Keratinocyte (primary cell): ENCODE measurements around the gene EPHA10. TPM values are rescaled to one million over a fixed set of nuclear protein-coding genes. Genes with fewer than 3 reads are reported as not detected.

Experiments
- DNase-seq: peaks from one replicate; pipeline ENCODE4 v3.0.0-alpha.2; 2011; ENCODE audit warnings: low read depth, missing footprints, low spot score
- FAIRE-seq: peaks from 2 replicates; lab custom pipeline; 2011; peaks lifted over from hg19 to GRCh38; lab: Jason Lieb, UNC
- H2AFZ ChIP-seq: 2 replicates; pipeline ENCODE4 v1.6.0; 2012; ENCODE audit warnings: low read length, control low read depth, inconsistent platforms; ENCODE audit not compliant: control insufficient read depth
- H3K27ac ChIP-seq: 2 replicates; pipeline ENCODE4 v1.5.1; 2011; ENCODE audit warnings: low read length; ENCODE audit not compliant: control insufficient read depth, insufficient read depth
- H3K27me3 ChIP-seq: 3 replicates; pipeline ENCODE4 v1.6.0; 2011; ENCODE audit warnings: low read length; ENCODE audit not compliant: control insufficient read depth, insufficient read depth; ENCODE audit errors: extremely low read depth
- H3K36me3 ChIP-seq, 2 experiments: 2 replicates in 1 of 2; 3 replicates in 1 of 2; pipeline ENCODE4 v1.5.1; 2011; ENCODE audit warnings: low read length in 2 of 2, mild to moderate bottlenecking in 1 of 2; ENCODE audit not compliant: control insufficient read depth in 2 of 2, insufficient read depth in 2 of 2; ENCODE audit errors: extremely low read depth in 1 of 2
- H3K4me1 ChIP-seq: 3 replicates; pipeline ENCODE4 v1.5.1; 2011; ENCODE audit warnings: low read length; ENCODE audit not compliant: control insufficient read depth, insufficient read depth; ENCODE audit errors: extremely low read depth
- H3K4me2 ChIP-seq: 3 replicates; pipeline ENCODE4 v1.6.0; 2011; ENCODE audit warnings: low read depth, low read length; ENCODE audit not compliant: control insufficient read depth, insufficient read depth; ENCODE audit errors: extremely low read depth
- H3K4me3 ChIP-seq, 3 experiments: fragments of 200-600 bp in 1 of 3; sonication (generic) in 1 of 3; 2 replicates in 2 of 3; 3 replicates in 1 of 3; pipeline ENCODE4 v1.5.1; 2011 to 2016; ENCODE audit warnings: low read length in 3 of 3, mild to moderate bottlenecking in 3 of 3, control low read depth in 2 of 3, inconsistent platforms in 1 of 3, low read depth in 1 of 3, mixed read lengths in 1 of 3, mixed run types in 1 of 3, moderate library complexity in 1 of 3; ENCODE audit not compliant: control insufficient read depth in 2 of 3, insufficient read depth in 2 of 3; ENCODE audit errors: extremely low read depth in 1 of 3
- H3K79me2 ChIP-seq: 2 replicates; pipeline ENCODE4 v1.6.0; 2012; ENCODE audit warnings: low read length; ENCODE audit not compliant: control insufficient read depth, insufficient read depth
- H3K9ac ChIP-seq: 3 replicates; pipeline ENCODE4 v1.6.0; 2011; ENCODE audit warnings: low read length; ENCODE audit not compliant: control insufficient read depth, insufficient read depth; ENCODE audit errors: extremely low read depth
- H3K9me1 ChIP-seq: 3 replicates; pipeline ENCODE4 v1.6.0; 2011; ENCODE audit warnings: low read length; ENCODE audit not compliant: control insufficient read depth, insufficient read depth; ENCODE audit errors: extremely low read depth
- H3K9me3 ChIP-seq: 2 replicates; pipeline ENCODE4 v1.5.1; 2012; ENCODE audit warnings: low read depth, low read length; ENCODE audit not compliant: control insufficient read depth
- H4K20me1 ChIP-seq: 3 replicates; pipeline ENCODE4 v1.6.0; 2011; ENCODE audit warnings: low read length; ENCODE audit not compliant: control insufficient read depth, insufficient read depth; ENCODE audit errors: extremely low read depth
- EZH2 ChIP-seq: IDR thresholded peaks from one replicate; pipeline ENCODE4 v1.6.1; 2012; ENCODE audit warnings: inconsistent platforms, mild to moderate bottlenecking, low read length, moderate library complexity
- dilution Hi-C: fragments of 300-500 bp; cut with MboI; formaldehyde crosslinking; loops from one replicate; pipeline ENCODE4 v1.7.0; 2020; ENCODE audit warnings: low sequenced_read_pairs; ENCODE audit not compliant: extremely low pct_ligation_motif_present
- polyA plus RNA-seq, 5 experiments: library from polyadenylated mRNA; depleted of rRNA in 3 of 5; stranded (reverse) in 3 of 5; stranded (forward) in 1 of 5; unstranded in 1 of 5; fragments of >200 nt; gene quantifications; 1 replicate in 1 of 5; 2 replicates in 3 of 5; 3 replicates in 1 of 5; pipeline versions ENCODE4 v1.2.1 to v1.2.3, GENCODE V29; 2011 to 2012; ENCODE audit warnings: missing spikeins in 2 of 5, low read depth in 1 of 5, low replicate concordance in 1 of 5
- TF ChIP-seq, protein P1 (sequence below), 3 experiments: IDR thresholded peaks in 1 of 3; conservative IDR thresholded peaks in 1 of 3; optimal IDR thresholded peaks in 1 of 3; 2 replicates in 2 of 3; 3 replicates in 1 of 3; pipeline versions ENCODE3 to v1.5.1; 2011; ENCODE audit warnings: low read length in 3 of 3, mild to moderate bottlenecking in 3 of 3, moderate library complexity in 2 of 3, control low read depth in 1 of 3, inconsistent platforms in 1 of 3; ENCODE audit not compliant: insufficient read depth in 2 of 3; ENCODE audit errors: extremely low read depth in 1 of 3

EPHA10 gene
- polyA plus RNA-seq, 1 donor (not counting 4 experiments of a cell fraction or from before 2014, with no cell fraction given) = not detected

DNA sequence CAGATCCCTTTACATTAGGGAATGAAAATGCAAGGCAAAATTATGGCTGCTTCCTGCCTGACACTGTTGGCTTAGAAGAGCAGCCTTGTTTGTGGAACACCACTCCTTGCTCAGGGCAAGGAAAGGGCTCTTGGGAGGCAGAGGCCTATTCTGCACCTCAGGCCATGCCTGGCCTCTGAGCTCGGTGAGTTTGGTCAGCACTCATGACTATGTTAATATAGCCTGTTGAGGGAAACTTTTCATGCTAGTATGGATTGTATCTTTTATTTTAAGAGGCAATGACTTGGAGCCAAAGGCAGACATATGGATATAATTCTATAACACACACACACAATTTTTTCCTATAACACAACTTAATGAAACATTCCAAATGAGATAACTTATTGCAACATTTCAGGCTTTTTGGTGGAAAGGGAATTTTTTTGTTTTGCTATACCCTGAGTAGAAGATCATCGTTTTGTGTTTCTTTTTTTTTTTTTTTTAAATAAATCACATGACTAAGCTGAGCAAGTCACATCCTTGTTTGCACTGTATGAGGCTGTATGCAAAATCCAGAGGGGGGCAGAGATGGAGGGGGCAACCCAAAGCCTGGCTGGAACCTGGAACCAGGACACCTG is 48.7 kb upstream of the EPHA10 start:
- H3K36me3 ChIP-seq = peaks cover 22 to 30% of the 10 kb centered on the region in 2 experiments

DNA sequence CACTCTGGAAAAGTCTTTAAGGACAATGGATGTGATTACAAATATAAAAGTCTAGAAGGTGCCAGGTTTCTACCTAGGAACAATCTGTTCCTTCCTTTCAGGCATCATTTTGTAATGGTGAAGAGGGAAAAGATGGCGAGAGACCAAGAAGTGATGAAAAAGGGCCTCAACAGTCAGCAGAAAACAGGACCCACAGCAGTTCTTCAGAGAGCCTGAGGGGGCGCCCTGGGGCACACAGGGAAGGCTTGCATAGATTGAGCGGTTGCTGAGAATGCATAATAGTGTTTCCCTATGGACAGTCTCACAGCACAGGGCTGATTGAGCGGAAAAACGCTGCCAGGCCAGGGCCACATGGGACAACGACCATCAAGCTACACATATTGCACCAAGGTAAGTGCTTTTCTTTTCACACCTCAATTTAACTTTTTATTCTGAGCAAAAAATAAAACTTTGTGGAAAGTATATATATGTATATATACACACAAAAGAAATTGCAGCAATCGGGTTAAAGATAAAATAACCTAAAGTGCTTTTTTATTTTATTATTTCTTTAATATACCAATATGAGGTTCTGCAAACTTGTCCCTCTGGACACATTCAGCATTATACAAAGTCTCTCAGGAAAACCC is 46.2 kb upstream of the EPHA10 start:
- dilution Hi-C loops = no loop called here
- Histone ChIP-seq H4K20me1 (peaks cover 7% of the 10 kb centered on the region), H3K36me3 (peaks cover 23% of the 10 kb centered on the region in 2 experiments), H3K9ac (no peak overlapping the region), H3K9me1 (peaks cover 6% of the 10 kb centered on the region), H3K9me3 (no peaks in the 10 kb centered on the region), H3K27me3 (no peaks in the 10 kb centered on the region), H2AFZ (no peak overlapping the region), H3K4me1 (peaks cover 15% of the 10 kb centered on the region), H3K79me2 (peaks cover 37% of the 10 kb centered on the region), H3K4me3 (no peak overlapping the region), H3K27ac (no peak overlapping the region), H3K4me2 (no peak overlapping the region)
- FAIRE-seq (peak; percentile 71), DNase-seq (no peak)
- TF ChIP-seq EZH2 = no peak
- TF ChIP-seq, protein P1, sequence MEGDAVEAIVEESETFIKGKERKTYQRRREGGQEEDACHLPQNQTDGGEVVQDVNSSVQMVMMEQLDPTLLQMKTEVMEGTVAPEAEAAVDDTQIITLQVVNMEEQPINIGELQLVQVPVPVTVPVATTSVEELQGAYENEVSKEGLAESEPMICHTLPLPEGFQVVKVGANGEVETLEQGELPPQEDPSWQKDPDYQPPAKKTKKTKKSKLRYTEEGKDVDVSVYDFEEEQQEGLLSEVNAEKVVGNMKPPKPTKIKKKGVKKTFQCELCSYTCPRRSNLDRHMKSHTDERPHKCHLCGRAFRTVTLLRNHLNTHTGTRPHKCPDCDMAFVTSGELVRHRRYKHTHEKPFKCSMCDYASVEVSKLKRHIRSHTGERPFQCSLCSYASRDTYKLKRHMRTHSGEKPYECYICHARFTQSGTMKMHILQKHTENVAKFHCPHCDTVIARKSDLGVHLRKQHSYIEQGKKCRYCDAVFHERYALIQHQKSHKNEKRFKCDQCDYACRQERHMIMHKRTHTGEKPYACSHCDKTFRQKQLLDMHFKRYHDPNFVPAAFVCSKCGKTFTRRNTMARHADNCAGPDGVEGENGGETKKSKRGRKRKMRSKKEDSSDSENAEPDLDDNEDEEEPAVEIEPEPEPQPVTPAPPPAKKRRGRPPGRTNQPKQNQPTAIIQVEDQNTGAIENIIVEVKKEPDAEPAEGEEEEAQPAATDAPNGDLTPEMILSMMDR (optimal IDR thresholded peaks at IDR 0.05 in 1 of 3, IDR thresholded peaks at IDR 0.05 in 1 of 3, conservative IDR thresholded peaks at IDR 0.05 in 1 of 3; ENCODE audit: extremely low read depth in 1 of 3, insufficient read depth in 2 of 3, low read length in 3 of 3) = peak; percentile 73 to 98 (median 73)

More for the DNA sequence above, 48.7 kb upstream of the EPHA10 start:
- Histone ChIP-seq H4K20me1 (no peaks in the 10 kb centered on the region), H3K79me2 (peaks cover 23% of the 10 kb centered on the region), H3K27me3 (no peaks in the 10 kb centered on the region), H2AFZ (no peak overlapping the region), H3K9ac (no peak overlapping the region), H3K9me3 (no peaks in the 10 kb centered on the region), H3K4me2 (no peak overlapping the region), H3K4me1 (peaks cover 7% of the 10 kb centered on the region), H3K9me1 (peaks cover 6% of the 10 kb centered on the region), H3K4me3 (no peak overlapping the region), H3K27ac (no peak overlapping the region)
- TF ChIP-seq, protein P1 (optimal IDR thresholded peaks at IDR 0.05 in 1 of 3, IDR thresholded peaks at IDR 0.05 in 1 of 3, conservative IDR thresholded peaks at IDR 0.05 in 1 of 3; ENCODE audit: extremely low read depth in 1 of 3, insufficient read depth in 2 of 3, low read length in 3 of 3) = no peak
- TF ChIP-seq EZH2 = no peak
- no peak for DNase-seq
- FAIRE-seq = no peak
- dilution Hi-C loops = no loop called here
